Stomach (tissue), 9 donors: Measurements from ENCODE around the gene ZNF474. TPM values are rescaled to one million over a fixed set of nuclear protein-coding genes. Genes with fewer than 3 reads are reported as not detected.
"Not testable (repeated sequence)": the region's sequence is repeated elsewhere in the genome, so short reads cannot be mapped to it uniquely, and the experiment has no call there.

Experiments
- DNase-seq, 2 donors: peaks; one replicate each; pipeline versions ENCODE4 v3.0.0 to v3.0.0-alpha.2; 2013 to 2019
- H3K27ac ChIP-seq, 5 donors: fragments of 200-600 bp in 4 of 5; sonication (generic) in 4 of 5; one replicate each; pipeline ENCODE4 v1.5.1; 2013 to 2019; ENCODE audit warnings: mild to moderate bottlenecking in 1 of 5, moderate library complexity in 1 of 5
- H3K27me3 ChIP-seq, 3 donors: fragments of 200-600 bp; sonication (generic); one replicate each; pipeline ENCODE4 v1.5.1; 2017 to 2019; ENCODE audit warnings: mixed run types in 1 of 3
- H3K36me3 ChIP-seq, 4 donors: fragments of 200-600 bp; sonication (generic); 1 replicate in 3 of 4; 2 replicates in 1 of 4; pipeline ENCODE4 v1.5.1; 2016 to 2019
- H3K4me1 ChIP-seq, 4 donors: fragments of 200-600 bp; sonication (generic); one replicate each; pipeline ENCODE4 v1.5.1; 2016 to 2019
- H3K4me3 ChIP-seq, 4 donors: fragments of 200-600 bp; sonication (generic) in 3 of 4; one replicate each; pipeline ENCODE4 v1.5.1; 2016 to 2019; ENCODE audit warnings: mild to moderate bottlenecking in 1 of 4
- H3K9me3 ChIP-seq, 4 donors: fragments of 200-600 bp; sonication (generic); one replicate each; pipeline ENCODE4 v1.5.1; 2016 to 2019
- EP300 ChIP-seq: sonication (generic); formaldehyde crosslinking; IDR thresholded peaks from one replicate; pipeline ENCODE4 v1.6.1; 2017; ENCODE audit warnings: antibody characterized with exemption
- POLR2A ChIP-seq, 4 donors: fragments of 450-650 bp; IDR thresholded peaks; one replicate each; pipeline ENCODE4 v1.6.1; 2016; ENCODE audit warnings: antibody characterized with exemption in 4 of 4, control low read depth in 2 of 4, mild to moderate bottlenecking in 1 of 4, moderate library complexity in 1 of 4
- POLR2AphosphoS5 ChIP-seq, 3 donors: sonication (generic); formaldehyde crosslinking; IDR thresholded peaks; one replicate each; pipeline ENCODE4 v1.6.1; 2016; ENCODE audit warnings: antibody characterized with exemption in 3 of 3
- WGBS, 5 donors: extraction: QIAGEN DNeasy Blood & Tissue Kit in 3 of 5; methylation state at CpG; one replicate each; pipeline versions ENCODE4 v1.1.5 to v1.1.7; 2013 to 2018; 5-methylcytosine and 5-hydroxymethylcytosine counted together
- intact Hi-C: fragments of 100-400 bp; cut with DNase I; formaldehyde crosslinking; loops from one replicate; pipeline ENCODE4 v1.15.1; 2023; ENCODE audit warnings: low total_unique reads
- polyA plus RNA-seq, 3 donors: library from polyadenylated mRNA; stranded (reverse); fragments of 200-250 nt; gene quantifications; one replicate each; pipeline ENCODE4 v1.2.3, GENCODE V29; 2013
- total RNA-seq, 5 donors: library from RNA; depleted of rRNA; stranded (reverse); fragments of >200 nt; gene quantifications; one replicate each; pipeline versions ENCODE4 v1.1.0 to v1.2.3, GENCODE V29; 2014 to 2016
- TF ChIP-seq, protein P1 (sequence below), 7 experiments: fragments of 450-650 bp in 4 of 7; fragments of 200-600 bp in 3 of 7; sonication (generic) in 3 of 7; IDR thresholded peaks; one replicate each; pipeline ENCODE4 v1.5.1; 2016 to 2019; ENCODE audit warnings: antibody characterized with exemption in 7 of 7, control low read depth in 2 of 7, mild to moderate bottlenecking in 1 of 7
- donor health status: healthy with polysubstance abuse.
- donor health status: Bipolar disorder and iron deficiency.
- donor health status: healthy.

The ZNF474 gene
- total and polyA plus RNA-seq, 8 donors = 0.08 to 0.37 TPM; not detected in 6

DNA sequence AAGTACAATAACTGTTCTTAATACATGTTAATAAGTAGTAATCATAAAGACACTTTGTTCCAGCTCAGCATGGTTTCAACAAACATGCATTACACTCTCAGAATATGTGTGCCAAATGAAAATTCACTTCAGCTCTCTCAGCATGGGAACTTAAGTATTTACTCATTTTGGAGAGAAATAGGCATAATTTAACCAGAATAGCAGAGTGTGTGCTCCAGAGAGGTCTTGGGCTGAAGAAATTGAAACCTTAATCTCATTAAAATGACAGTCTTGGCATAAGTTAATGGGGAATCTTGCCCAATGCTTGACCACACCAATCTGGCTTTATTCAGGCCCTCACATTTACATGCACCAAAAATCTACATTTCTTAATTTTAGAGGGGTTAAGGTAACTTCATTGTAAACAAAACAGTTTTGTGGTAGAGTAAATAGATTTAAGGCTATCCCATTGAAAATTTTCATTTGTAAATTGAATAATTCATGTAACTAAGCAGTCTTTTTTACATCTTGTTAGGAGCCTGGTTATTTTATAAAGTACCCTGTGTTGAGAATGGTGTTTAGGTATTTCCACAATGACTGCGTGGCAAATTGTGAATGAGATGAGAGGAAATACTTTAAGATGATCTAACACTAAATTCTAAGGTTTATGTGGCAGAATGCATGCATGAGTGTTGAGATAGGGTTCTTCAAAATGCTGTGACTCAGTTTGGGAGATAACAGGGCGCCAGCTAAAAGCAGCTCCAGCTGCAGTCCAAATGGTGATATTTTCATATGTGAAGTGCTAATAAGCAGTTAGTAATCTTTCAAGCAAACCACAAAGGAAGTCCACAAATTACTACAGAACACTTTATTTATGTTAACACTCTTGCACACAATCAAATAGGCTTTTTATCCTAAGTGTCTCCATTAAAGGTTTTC is 40.0 kb upstream of the ZNF474 start:
- Histone ChIP-seq H3K27me3 (no peaks in the 10 kb centered on the region), H3K4me1 (no peaks in the 10 kb centered on the region), H3K27ac (no peak overlapping the region), H3K36me3 (no peaks in the 10 kb centered on the region), H3K4me3 (no peak overlapping the region), H3K9me3 (no peaks in the 10 kb centered on the region)
- TF ChIP-seq POLR2A (IDR thresholded peaks at IDR 0.05) (no peak), POLR2AphosphoS5 (IDR thresholded peaks at IDR 0.05) (no peak), EP300 (no peak)
- TF ChIP-seq, protein P1, sequence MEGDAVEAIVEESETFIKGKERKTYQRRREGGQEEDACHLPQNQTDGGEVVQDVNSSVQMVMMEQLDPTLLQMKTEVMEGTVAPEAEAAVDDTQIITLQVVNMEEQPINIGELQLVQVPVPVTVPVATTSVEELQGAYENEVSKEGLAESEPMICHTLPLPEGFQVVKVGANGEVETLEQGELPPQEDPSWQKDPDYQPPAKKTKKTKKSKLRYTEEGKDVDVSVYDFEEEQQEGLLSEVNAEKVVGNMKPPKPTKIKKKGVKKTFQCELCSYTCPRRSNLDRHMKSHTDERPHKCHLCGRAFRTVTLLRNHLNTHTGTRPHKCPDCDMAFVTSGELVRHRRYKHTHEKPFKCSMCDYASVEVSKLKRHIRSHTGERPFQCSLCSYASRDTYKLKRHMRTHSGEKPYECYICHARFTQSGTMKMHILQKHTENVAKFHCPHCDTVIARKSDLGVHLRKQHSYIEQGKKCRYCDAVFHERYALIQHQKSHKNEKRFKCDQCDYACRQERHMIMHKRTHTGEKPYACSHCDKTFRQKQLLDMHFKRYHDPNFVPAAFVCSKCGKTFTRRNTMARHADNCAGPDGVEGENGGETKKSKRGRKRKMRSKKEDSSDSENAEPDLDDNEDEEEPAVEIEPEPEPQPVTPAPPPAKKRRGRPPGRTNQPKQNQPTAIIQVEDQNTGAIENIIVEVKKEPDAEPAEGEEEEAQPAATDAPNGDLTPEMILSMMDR (IDR thresholded peaks at IDR 0.05) = no peak
- intact Hi-C loops = no loop called here
- DNase-seq = no peak
- WGBS, 5 donors = 48 to 61% (median 52%) methylated on average over 2 of the region's 2 CpGs

DNA sequence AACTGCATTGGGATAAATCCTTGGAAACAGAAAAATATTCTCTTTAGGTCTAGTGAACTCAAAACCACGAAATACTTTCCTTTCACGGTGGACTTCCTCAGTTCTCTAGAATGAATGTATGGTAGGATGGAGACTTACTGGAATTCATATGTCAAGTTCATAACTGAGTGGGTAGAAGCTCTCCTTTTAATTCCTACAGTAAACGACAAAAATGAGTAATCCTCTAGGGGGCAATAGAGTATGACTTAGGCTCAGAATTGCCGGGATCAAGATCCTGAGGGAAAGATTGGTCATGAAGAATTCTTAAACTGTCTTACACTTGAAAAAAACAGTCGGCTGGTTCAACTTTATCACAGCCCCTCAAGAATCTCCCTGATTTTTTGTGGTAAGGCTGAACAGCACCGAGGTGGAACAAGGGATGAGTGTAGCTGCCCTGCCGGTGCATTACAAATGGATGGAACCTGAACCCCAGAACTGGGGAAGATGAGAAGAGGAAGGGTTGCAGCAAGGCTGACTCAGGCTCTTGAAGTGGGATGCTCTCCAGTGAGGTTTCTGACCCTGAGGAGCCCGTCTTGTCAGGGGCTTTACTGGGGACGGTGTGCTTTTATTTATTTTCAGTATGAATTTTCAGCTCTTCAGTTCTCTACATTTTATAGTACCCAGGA is 37.3 kb upstream of the ZNF474 start:
- Histone ChIP-seq H3K27ac (no peak overlapping the region), H3K4me3 (no peak overlapping the region), H3K9me3 (no peaks in the 10 kb centered on the region), H3K4me1 (no peaks in the 10 kb centered on the region), H3K27me3 (no peaks in the 10 kb centered on the region), H3K36me3 (no peaks in the 10 kb centered on the region)
- DNase-seq = peak in 1 of 2 donors; percentile 39
- WGBS, 5 donors = 49 to 56% (median 51%) methylated on average over 9 of the region's 9 CpGs
- intact Hi-C loops = no loop called here
- TF ChIP-seq POLR2A (IDR thresholded peaks at IDR 0.05) (no peak), EP300 (no peak), POLR2AphosphoS5 (IDR thresholded peaks at IDR 0.05) (no peak)
- TF ChIP-seq, protein P1 (IDR thresholded peaks at IDR 0.05) = peak in 2 of 7 experiments; percentile 11 to 34

DNA sequence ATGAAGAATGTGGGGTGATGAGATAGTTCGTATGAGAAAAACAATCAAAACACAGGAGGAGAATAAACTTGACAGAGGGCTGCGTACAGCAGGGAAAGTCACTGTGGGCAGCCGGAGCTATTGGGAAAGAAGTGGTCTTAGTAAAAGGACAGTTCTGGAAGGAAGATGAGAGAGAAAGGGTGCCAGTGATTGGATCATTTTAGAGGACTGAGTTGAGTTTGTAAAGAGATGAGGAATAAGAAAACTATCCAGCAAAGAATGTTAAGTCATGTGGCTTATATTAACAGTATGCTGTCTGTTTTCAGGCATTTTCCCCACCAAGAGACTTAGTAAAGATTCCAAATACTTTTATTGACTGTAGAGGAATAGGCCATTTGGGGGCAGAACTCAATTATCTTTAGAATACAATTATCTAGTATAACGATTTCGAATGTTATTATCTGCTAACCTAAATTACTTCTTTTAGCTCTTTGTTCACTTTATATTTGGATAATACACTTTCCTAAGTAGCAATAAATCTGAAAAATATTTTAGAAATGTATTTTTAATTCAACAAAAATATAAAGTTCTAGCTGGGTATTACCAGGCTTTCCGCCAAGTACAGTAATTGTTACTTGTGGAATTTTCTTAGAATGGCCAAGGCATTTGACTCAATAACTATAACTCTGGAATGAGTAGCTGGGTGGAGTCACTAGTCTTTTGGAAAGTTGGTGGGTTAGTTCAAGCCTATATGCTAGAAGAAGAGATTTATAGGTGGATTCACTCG is 35.7 kb upstream of the ZNF474 start:
- TF ChIP-seq EP300 (no peak), POLR2AphosphoS5 (IDR thresholded peaks at IDR 0.05) (no peak), POLR2A (IDR thresholded peaks at IDR 0.05) (no peak)
- TF ChIP-seq, protein P1 (IDR thresholded peaks at IDR 0.05) = no peak
- Histone ChIP-seq H3K27ac (no peak overlapping the region), H3K4me3 (no peak overlapping the region), H3K36me3 (no peaks in the 10 kb centered on the region), H3K9me3 (no peaks in the 10 kb centered on the region), H3K27me3 (no peaks in the 10 kb centered on the region), H3K4me1 (no peaks in the 10 kb centered on the region)
- intact Hi-C loops = no loop called here
- WGBS, 5 donors = 69 to 84% (median 80%) methylated on average over 7 of the region's 7 CpGs
- peak in 1 of 2 donors; percentile 39 for DNase-seq

DNA sequence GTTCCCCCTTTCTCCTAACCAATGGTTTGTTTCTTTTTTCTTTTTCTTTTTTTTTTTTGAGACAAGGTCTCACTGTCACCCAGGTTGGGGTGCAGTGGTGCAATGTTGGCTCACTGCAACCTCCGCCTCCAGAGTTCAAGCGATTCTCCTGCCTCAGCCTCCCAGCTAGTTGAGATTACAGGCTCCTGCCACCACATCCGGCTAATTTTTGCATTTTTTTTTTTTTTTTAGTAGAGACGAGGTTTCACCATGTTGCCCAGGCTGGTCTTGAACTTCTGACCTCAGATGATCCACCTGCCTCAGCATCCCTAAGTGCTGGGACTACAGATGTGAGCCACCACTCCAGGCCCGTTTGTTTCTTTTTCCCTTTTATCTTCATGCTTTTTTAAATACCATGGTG is 35.1 kb upstream of the ZNF474 start:
- H3K4me3 ChIP-seq, H3K27me3 ChIP-seq, H3K27ac ChIP-seq, H3K36me3 ChIP-seq, H3K9me3 ChIP-seq, H3K4me1 ChIP-seq, intact Hi-C loops, DNase-seq: not testable (repeated sequence)
- WGBS, 5 donors = 81 to 88% (median 84%) methylated on average over 5 of the region's 5 CpGs
